WTC11 (cell line): ENCODE data around the gene MAPKAP1. TPM values are rescaled to one million over a fixed set of nuclear protein-coding genes. Genes with fewer than 3 reads are reported as not detected.

Experiments
- ATAC-seq: fragments of 200-7000 bp; cut with Tn5 transposase; 2 replicates; pipeline ENCODE4 v1.10.0; 2021; ENCODE audit warnings: mild to moderate bottlenecking, moderate library complexity
- CTCF ChIA-PET: fragments of 300-600 bp; sonication (Branson Sonifier 250); formaldehyde crosslinking; loops from one replicate; lab custom pipeline; 2021; ENCODE audit warnings: antibody characterized with exemption; lab: Charles Lee
- POLR2A ChIA-PET: fragments of 350-600 bp; sonication (Branson Sonifier 250); formaldehyde crosslinking; loops from one replicate; lab custom pipeline; 2021; ENCODE audit warnings: antibody characterized with exemption; lab: Charles Lee
- DNase-seq: peaks from one replicate; pipeline ENCODE4 v3.0.0; 2021; ENCODE audit warnings: low spot score
- H3K27ac Mint-ChIP-seq: 2 replicates; pipeline ENCODE4 v1.8.0; 2021; ENCODE audit warnings: mixed read lengths
- H3K27me3 Mint-ChIP-seq: 2 replicates; pipeline ENCODE4 v1.8.0; 2021; ENCODE audit warnings: low read depth, mild to moderate bottlenecking, moderate library complexity, mixed read lengths
- H3K36me3 Mint-ChIP-seq: 2 replicates; pipeline ENCODE4 v1.8.0; 2021; ENCODE audit warnings: mixed read lengths
- H3K4me1 Mint-ChIP-seq: 2 replicates; pipeline ENCODE4 v1.8.0; 2022; ENCODE audit warnings: mixed read lengths
- H3K4me3 Mint-ChIP-seq: 2 replicates; pipeline ENCODE4 v1.8.0; 2021; ENCODE audit warnings: mild to moderate bottlenecking, moderate library complexity, mixed read lengths
- H3K9me3 Mint-ChIP-seq: 2 replicates; pipeline ENCODE4 v1.8.0; 2021; ENCODE audit warnings: mixed read lengths
- AFF4 ChIP-seq: sonication (generic); formaldehyde crosslinking; IDR thresholded peaks from 2 replicates; pipeline ENCODE4 v1.8.1; 2023; ENCODE audit warnings: mild to moderate bottlenecking, missing genetic modification reagents, borderline replicate concordance
- ARID4B ChIP-seq: sonication (generic); formaldehyde crosslinking; IDR thresholded peaks from 2 replicates; pipeline ENCODE4 v1.8.0; 2023; ENCODE audit warnings: missing genetic modification reagents, mild to moderate bottlenecking, borderline replicate concordance
- ATF3 ChIP-seq: sonication (generic); formaldehyde crosslinking; conservative IDR thresholded peaks from 2 replicates; pipeline ENCODE4 v1.8.1; 2022; ENCODE audit warnings: mild to moderate bottlenecking, missing genetic modification reagents
- CREM ChIP-seq: sonication (generic); formaldehyde crosslinking; IDR thresholded peaks from 2 replicates; pipeline ENCODE4 v1.8.1; 2022; ENCODE audit warnings: mild to moderate bottlenecking, missing genetic modification reagents, moderate library complexity
- ELF4 ChIP-seq: sonication (generic); formaldehyde crosslinking; IDR thresholded peaks from 2 replicates; pipeline ENCODE4 v1.8.1; 2022; ENCODE audit warnings: low read depth, mild to moderate bottlenecking, moderate library complexity, missing genetic modification reagents
- EMX1 ChIP-seq: fragments of 250-450 bp; sonication (Bioruptor Pico); IDR thresholded peaks from 2 replicates; pipeline ENCODE4 v1.8.0; 2021; ENCODE audit warnings: mild to moderate bottlenecking
- IRF1 ChIP-seq: sonication (generic); formaldehyde crosslinking; IDR thresholded peaks from 2 replicates; pipeline ENCODE4 v1.8.0; 2023; ENCODE audit warnings: missing genetic modification reagents
- JUN ChIP-seq: sonication (generic); formaldehyde crosslinking; IDR thresholded peaks from 2 replicates; pipeline ENCODE4 v1.8.0; 2023; ENCODE audit warnings: mild to moderate bottlenecking, missing genetic modification reagents
- MXD4 ChIP-seq: fragments of 250-450 bp; sonication (Bioruptor Pico); IDR thresholded peaks from 2 replicates; pipeline ENCODE4 v1.8.0; 2021; ENCODE audit warnings: mild to moderate bottlenecking, moderate library complexity, borderline replicate concordance
- MYBL2 ChIP-seq: sonication (generic); formaldehyde crosslinking; IDR thresholded peaks from 2 replicates; pipeline ENCODE4 v1.8.1; 2023; ENCODE audit warnings: mild to moderate bottlenecking, moderate library complexity, missing genetic modification reagents
- NFATC4 ChIP-seq: fragments of 250-450 bp; sonication (Bioruptor Pico); IDR thresholded peaks from 2 replicates; pipeline ENCODE4 v1.9.0; 2021; ENCODE audit warnings: mild to moderate bottlenecking
- NFYB ChIP-seq: sonication (generic); formaldehyde crosslinking; conservative IDR thresholded peaks from 2 replicates; pipeline ENCODE4 v1.8.0; 2022; ENCODE audit warnings: low read depth, missing genetic modification reagents
- NR2C2 ChIP-seq: sonication (generic); formaldehyde crosslinking; IDR thresholded peaks from 2 replicates; pipeline ENCODE4 v1.8.0; 2022; ENCODE audit warnings: mild to moderate bottlenecking, missing genetic modification reagents
- NR3C1 ChIP-seq: sonication (generic); formaldehyde crosslinking; conservative IDR thresholded peaks from 2 replicates; pipeline ENCODE4 v1.8.1; 2023; ENCODE audit warnings: low read depth, mild to moderate bottlenecking, missing genetic modification reagents
- OVOL2 ChIP-seq: fragments of 250-450 bp; sonication (Bioruptor Pico); IDR thresholded peaks from 2 replicates; pipeline ENCODE4 v1.9.0; 2021; ENCODE audit warnings: mild to moderate bottlenecking, borderline replicate concordance
- USF1 ChIP-seq: sonication (generic); formaldehyde crosslinking; IDR thresholded peaks from 2 replicates; pipeline ENCODE4 v1.8.0; 2022; ENCODE audit warnings: mild to moderate bottlenecking, missing genetic modification reagents
- ZBTB21 ChIP-seq: sonication (generic); formaldehyde crosslinking; IDR thresholded peaks from 2 replicates; pipeline ENCODE4 v1.8.1; 2023; ENCODE audit warnings: mild to moderate bottlenecking, missing genetic modification reagents, borderline replicate concordance
- ZNF219 ChIP-seq: sonication (generic); formaldehyde crosslinking; IDR thresholded peaks from 2 replicates; pipeline ENCODE4 v1.8.0; 2023; ENCODE audit warnings: missing genetic modification reagents, mild to moderate bottlenecking, borderline replicate concordance
- ZNF232 ChIP-seq: sonication (generic); formaldehyde crosslinking; IDR thresholded peaks from 2 replicates; pipeline ENCODE4 v1.8.0; 2022; ENCODE audit warnings: mild to moderate bottlenecking, missing genetic modification reagents
- ZNF532 ChIP-seq: fragments of 250-450 bp; sonication (Bioruptor Pico); IDR thresholded peaks from 2 replicates; pipeline ENCODE4 v1.9.0; 2021; ENCODE audit warnings: mild to moderate bottlenecking, borderline replicate concordance
- total RNA-seq: library from RNA; stranded (reverse); gene quantifications from 3 replicates; pipeline ENCODE4 v1.2.3, GENCODE V29; 2021

MAPKAP1 gene
- total RNA-seq, 1 experiment from 2014 or later, result 111 TPM

- Mint-ChIP-seq H3K4me1 (no peaks in the 10 kb centered on the region), H3K4me3 (no peak overlapping the region), H3K36me3 (no peaks in the 10 kb centered on the region), H3K27me3 (no peaks in the 10 kb centered on the region), H3K27ac (no peak overlapping the region), H3K9me3 (no peaks in the 10 kb centered on the region)
- DNase-seq (no peak), ATAC-seq (peak; percentile 36)
- TF ChIP-seq CREM (CRISPR knock-in tag), result no peak
- TF ChIP-seq ZBTB21 (CRISPR knock-in tag), result no peak
- TF ChIP-seq NR3C1 (CRISPR knock-in tag), result no peak
- TF ChIP-seq NFYB (CRISPR knock-in tag), result no peak
- no peak for TF ChIP-seq JUN (CRISPR knock-in tag)
- no peak for TF ChIP-seq ZNF532
- TF ChIP-seq USF1, result no peak
- no peak for TF ChIP-seq IRF1 (CRISPR knock-in tag)
- TF ChIP-seq MXD4 (CRISPR knock-in tag), result no peak
- TF ChIP-seq EMX1 (CRISPR knock-in tag), result no peak
- no peak for TF ChIP-seq OVOL2
- TF ChIP-seq ATF3 (CRISPR knock-in tag), result no peak
- TF ChIP-seq AFF4, result no peak
- TF ChIP-seq ZNF232 (CRISPR knock-in tag), result no peak
- TF ChIP-seq ARID4B (CRISPR knock-in tag), result no peak
- TF ChIP-seq ZNF219 (CRISPR knock-in tag), result no peak
- TF ChIP-seq NFATC4 (CRISPR knock-in tag), result no peak
- no peak for TF ChIP-seq ELF4 (CRISPR knock-in tag)
- TF ChIP-seq MYBL2 (CRISPR knock-in tag), result no peak
- no peak for TF ChIP-seq NR2C2
- ChIA-PET CTCF (interaction anchor here (0.9 to 3.8 kb wide), 2 partner anchors 14 to 21 kb away, joined by 3 to 15 read pairs; no protein-coding TSS in a partner anchor), POLR2A (no interaction called here)
Measured at GRCh38 chr9:125421591-125422181, 285.3 kb downstream of the MAPKAP1 start.
